NCI-H2227 (cell line): ENCODE data around the gene EIF4EBP2.
A peak's percentile ranks its signal among the peaks of the same experiment; 100 is the strongest.

Experiments
- DNase-seq: peaks from one replicate; lab custom pipeline; 2025; ENCODE audit not compliant: unreplicated experiment; lab: John Stamatoyannopoulos, UW

The EIF4EBP2 gene, protein sequence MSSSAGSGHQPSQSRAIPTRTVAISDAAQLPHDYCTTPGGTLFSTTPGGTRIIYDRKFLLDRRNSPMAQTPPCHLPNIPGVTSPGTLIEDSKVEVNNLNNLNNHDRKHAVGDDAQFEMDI

DNA sequence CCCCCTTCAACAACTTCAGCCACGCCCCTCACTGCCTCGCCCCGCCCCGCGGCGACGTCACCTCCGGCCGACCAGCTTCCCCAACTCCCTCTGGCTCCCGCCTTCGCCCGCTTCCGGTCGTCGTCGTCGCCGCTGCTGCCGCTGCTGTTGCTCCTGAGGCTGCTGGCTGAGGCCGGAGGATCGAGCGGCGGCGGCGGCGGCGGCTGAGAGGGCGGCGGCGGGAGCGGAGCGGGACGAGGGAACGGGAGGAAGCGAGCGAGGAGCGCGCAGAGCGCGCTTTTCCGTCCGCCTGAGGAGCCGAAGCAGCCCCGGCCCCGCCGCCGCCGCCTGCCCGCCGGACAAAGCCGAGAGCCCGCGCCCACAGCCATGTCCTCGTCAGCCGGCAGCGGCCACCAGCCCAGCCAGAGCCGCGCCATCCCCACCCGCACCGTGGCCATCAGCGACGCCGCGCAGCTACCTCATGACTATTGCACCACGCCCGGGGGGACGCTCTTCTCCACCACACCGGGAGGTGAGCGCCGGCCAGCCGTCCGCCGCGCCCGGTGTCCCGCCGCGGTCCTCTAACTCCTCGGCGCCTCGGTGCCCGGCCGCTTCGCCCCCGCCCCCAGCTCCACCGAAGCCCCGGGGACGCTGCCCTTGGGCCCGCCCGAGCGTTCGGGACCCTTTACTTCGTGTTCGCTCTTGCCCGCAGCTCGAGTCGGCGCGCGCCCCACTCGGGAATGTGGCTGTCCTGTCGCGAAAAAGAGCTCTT, at the start of gene EIF4EBP2:
Gene EIF4EBP2 (plus strand): TSS at position 110 of the 751 bp plus-strand sequence. CDS start 257 bp downstream, at position 367.
- DNase-seq, result peak; percentile 92

DNA sequence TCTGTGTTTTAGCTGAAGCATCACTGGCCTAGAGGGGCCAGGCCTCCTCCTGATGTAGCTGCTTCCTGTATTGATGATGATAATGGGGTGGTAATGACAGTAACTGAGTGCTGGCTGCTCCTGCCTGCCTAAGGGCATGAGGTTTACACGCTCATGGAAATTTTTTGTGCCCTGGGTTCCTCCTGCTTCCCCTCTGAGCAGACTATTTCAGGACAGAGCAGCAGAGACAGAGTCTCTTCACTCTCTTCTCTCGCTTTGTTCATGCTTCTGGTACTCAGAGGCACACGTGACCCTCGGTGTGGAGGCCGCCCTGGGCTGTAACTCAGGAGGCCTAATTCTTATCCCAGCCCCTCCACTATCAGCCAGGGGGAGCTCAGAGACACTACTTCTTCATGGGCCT, 49.4 kb upstream of the EIF4EBP2 start:
- DNase-seq, result no peak

DNA sequence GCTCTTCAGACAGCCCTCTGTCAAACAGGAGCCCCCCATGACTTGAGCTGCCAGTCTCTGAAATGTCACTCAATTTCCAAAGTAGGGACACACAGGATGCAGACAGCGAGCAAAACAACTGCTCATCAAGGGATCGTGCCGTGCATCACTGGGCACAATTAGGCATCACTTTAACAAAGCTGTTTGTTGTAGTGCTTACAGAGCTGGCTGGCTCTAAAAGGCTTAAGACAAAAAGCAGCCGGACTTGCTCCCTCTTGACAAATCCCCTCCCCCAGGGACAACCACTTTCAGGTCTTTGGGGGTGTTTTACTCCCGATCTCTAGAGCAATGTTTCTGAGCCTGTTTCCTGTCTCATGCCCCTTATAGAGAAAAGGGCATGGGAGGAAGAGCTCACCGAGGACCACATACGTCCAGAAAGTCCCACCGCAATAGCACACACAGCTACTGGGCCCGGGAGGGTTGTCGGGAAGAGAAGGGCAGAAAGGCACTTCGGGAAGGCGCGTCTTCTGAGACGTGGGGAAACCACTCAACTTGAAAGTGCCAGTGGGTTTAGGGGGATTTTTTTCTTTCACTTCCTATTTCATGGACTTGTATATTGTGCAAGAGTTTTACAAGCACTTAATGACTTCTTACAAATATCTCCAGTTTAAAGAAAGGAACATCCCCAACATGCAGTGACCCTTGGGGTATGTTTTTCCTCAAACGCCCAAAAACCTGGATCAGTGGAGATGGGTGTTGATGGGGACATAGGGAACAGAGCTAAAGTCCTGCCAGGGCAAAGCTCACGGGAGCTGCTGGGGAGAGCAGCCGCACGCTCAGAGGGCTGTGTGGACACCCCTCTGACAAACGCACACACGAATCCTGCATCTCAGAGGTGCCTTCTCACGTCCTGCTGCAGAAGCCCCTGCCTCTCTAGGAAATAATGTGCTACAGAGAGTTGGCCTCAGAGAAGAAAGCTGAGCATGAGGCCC, 48.6 kb upstream of the EIF4EBP2 start:
- no peak for DNase-seq

DNA sequence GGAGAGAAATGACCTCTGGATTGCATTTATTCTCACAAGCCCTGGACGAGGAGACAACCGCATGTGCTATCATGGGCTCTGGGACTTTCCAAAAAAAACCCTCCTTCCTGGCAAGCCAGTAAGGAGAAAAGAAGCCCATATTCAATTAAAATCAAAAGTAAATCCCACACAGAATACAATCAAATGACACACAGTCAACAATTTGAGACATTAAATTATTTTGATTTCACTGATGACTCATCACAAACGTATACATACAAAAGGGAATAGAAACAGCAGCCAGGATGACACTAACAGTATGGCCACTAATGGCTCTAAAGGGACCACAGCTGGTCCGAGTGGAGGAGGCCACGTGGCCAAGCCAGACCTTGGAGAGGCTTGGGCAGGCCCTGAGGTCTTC, 46.4 kb upstream of the EIF4EBP2 start:
- no peak for DNase-seq

DNA sequence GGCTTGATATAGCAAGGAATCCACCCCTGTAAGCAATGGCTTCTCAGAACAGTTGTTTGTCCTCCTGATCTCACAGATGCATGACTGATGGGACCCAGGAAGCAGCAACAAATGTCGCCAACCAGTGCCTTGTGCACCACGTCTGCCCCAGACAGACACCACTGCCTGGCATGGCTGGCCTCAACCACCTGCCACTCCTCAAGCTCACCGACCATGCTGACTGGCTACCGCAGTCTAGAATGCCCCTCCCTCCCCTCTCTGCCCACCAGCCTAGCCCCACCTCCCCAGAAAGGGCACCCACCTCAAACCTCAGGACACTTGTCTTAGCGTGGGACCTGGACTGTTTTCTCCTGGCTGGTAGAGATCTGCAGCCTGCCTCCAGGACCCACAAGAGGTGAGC, 45.5 kb upstream of the EIF4EBP2 start:
- no peak for DNase-seq

DNA sequence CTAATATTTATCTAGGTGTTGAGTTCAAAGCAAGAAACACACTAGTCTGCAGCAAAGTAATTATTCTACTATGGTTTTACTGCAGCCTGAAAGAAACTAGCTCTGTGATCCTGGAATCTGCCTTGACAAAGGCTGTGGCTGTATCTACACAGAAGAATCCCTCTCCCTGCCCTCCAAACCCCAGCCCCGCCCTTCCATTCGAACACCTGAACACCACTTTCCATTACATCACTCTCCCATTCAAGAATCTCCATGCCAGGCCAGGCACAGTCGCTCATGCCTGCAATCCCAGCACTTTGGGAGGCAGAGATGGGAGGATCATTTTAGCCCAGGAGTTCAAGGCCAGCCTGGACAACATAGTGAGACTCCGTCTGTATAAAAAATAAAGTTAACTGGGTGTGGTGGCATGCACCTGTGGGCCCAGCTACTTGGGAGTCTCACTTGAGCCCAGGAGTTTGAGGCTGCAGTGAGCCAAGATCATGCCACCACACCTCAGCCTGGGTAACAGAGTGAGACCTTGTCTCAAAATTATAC, 44.9 kb upstream of the EIF4EBP2 start:
- DNase-seq, result no peak

DNA sequence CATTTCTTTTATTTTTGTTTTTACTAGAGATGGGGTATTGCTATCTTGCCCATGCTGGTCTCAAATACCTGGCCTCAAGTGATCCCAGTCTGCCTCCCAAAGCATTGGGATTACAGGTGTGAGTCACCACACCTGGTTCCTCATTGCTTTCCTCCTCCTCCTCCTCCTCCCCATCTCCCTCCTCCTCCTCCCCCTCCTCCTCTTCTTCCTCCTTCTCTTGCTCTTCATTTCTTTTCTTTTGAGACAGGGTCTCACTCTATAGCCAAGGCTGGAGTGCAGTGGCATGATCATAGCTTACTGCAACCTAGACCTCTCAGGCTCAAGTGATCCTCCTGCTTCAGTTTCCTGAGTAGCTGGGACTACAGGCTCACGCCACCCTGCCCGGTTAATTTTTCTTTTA, 43.7 kb upstream of the EIF4EBP2 start:
- DNase-seq, result no peak

DNA sequence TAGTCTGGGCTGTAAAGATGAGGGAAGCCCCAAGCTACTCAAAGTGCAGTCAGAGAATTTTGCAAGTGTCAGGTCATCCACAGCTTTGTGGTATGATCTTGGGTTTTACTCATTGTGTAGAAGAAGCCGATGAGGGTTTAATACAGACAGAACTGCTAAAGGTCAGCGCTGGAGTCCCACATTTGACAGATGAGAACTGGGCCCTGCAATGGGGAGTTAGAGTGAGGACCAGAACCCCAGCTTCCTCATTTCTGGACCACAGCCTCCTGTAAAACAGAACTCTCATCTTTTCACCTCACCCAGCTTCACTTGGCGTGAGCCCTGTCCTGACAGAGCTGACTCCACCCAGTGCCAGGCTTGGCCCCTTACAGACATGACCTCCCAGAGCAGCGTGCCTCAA, 41.6 kb upstream of the EIF4EBP2 start:
- no peak for DNase-seq

DNA sequence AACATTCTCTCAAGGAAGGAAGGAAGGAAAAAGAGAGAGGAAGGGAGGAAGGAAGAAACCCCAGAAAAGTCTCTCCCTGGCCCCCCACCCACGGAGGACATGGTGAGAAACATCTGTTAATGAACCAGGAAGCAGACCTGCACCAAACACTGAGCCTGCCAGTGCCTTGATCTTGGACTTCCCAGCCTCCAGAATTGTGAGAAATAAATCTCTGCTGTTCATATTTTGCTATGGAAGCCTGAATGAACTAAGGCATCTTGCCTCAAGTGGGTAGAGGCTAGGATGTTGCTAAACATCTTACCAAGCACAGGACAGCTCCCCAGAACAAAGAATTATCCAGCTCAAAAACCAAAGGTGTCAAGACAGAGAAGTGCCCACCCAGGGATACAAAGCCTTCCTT, 40.7 kb upstream of the EIF4EBP2 start:
- DNase-seq, result no peak

DNA sequence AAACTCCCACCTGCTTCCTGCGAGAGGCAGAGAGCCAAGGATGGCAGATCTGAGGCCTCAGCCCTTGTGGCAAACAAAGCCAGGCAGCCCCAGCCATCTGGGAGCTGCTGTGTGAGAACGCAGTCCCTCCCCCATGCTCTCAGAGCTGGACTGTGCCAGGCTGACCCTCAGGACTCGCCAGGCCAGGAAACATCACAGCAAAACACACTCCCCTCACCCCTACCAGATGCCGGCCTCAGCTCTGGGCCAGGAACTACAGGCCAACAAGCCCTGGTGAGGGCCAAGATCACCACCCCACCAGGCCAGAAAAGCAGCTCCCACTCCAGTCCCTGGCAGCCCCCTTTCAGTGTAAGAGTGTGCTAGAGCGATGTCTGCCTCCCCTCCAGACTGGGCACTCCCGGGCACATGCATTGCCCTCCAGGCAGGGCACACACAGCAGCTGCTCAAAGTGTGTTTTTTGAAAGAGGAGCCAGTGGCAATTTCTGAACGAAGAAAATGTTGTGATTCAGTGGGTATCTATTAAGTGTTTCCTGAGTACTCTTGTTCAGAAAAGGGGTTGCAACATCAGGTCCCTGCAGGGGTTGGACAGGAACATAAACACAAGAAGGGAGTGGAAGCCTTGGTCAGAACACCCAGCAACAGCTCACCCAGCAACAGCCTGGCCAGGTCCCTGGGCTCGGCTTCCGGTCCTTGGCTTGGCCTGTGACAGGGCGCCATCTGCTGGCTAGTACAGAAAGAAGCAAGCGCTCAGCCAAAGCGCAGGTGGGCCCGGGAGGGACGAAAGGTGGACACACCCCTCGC, 39.8 kb upstream of the EIF4EBP2 start:
- peak; percentile 86 for DNase-seq

DNA sequence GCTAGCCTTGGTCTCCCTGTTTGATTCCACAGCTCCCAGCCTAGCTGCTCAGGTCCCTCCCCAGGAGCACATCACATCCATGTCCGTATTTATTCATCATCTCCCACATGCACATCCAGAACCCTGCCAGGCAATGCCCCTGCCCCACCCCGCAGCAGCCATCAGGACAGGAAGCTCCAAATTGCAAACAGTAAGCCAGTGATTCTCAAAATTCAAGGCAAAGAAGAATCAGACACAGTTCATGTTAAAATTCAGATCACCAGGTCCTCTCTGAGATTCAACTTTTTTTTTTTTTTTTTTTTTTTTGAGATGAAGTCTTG, 39.2 kb upstream of the EIF4EBP2 start:
- DNase-seq, result no peak

DNA sequence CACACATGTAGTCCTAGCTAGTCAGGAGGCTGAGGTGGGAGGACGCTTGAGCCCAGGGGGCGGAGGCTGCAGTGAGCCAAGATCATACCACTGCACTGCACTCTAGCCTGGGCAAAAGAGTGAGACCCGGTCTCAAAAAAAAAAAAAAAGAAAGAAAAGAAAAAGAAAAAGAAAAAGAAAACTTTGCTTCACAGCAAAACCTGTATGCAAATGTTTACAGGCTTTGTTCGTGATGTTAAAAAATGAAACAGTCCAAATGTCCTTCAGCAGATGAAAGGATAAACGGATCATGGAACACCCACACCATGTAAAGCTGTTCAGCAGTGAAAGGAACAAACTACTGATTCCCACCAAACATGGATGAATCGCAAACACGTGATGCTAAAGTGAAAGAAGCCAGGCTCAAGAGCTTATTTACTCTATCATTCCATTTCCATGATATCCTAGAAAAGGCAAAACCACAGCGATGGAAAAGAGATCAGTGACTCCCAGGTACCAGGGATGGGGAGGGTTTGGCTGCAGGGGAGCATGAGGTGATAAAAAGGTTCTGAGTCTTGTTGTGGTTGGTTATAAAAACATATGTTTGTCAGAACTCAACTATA, 36.6 kb upstream of the EIF4EBP2 start:
- DNase-seq, result no peak

DNA sequence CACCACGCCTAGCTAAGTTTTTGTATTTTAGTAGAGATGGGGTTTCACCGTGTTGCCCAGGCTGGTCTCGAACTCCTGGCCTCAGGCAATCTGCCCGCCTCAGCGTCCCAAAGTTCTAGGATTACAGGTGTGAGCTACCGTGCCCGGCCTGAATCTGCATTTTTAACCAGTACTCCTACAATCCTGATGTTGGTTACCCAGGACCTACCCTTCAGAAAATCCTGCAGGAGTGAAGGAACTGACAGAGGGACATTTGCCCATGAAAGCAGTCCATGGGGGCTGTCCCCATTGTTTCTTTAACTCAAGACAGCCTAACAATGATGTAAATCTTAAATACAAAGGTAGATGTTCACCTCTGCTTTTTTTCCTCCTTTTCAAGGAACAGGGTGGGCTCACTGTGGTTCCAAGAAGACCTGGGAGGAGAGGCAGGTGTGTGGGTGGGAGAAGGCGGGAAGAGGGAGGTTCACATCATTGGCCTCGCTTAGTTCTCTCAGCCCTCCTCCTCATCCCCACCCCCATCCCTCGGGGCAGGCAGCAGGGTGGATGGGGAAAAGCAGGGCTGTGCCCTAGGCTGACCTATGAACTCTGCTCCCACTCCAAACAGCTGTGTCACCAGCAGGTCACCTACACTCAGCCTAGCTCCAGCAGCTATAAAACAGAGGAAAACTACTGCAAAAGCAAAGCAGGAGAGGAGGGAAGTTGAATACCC, 35.0 kb upstream of the EIF4EBP2 start:
- DNase-seq, result no peak

DNA sequence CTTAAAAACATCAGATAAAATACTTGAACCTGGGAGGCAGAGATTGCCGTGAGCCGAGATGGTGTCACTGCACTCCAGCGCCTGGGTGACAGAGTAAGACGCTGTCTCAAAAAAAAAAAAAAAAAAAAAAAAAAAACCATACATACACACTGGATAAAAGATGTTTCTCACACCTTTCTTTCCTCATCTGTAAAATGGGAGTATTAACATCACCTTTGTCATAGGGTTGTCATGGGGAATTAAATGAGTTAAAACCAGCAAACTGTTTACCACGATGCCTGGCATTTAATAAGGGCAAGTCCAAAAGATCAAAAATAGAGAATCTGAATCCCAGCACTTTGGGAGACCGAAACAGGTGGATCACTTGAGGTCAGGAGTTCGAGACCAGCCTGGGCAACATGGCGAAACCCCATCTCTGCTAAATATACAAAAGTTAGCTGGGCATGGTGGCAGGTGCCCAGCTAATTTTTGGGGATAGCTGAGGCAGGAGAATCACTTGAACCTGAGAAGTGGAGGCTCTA, 34.4 kb upstream of the EIF4EBP2 start:
- no peak for DNase-seq

DNA sequence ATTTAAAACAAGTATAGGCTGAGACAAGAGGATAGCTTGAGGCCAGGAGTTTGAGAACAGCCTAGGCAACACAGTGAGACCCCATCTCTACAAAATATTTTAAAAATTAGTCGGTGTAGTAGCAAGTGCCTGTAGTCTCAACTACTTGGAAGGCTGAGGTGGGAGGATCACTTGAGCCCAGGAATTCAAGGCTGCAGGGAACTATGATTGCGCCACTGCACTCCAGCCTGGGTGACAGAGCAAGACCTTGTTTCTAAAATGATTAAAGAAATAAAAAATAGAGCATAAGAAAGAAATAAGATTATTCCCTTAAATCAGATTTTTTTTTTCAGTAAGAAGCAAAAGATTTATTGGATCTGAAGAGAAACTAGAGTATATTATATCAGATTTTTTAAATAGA, 33.2 kb upstream of the EIF4EBP2 start:
- no peak for DNase-seq

DNA sequence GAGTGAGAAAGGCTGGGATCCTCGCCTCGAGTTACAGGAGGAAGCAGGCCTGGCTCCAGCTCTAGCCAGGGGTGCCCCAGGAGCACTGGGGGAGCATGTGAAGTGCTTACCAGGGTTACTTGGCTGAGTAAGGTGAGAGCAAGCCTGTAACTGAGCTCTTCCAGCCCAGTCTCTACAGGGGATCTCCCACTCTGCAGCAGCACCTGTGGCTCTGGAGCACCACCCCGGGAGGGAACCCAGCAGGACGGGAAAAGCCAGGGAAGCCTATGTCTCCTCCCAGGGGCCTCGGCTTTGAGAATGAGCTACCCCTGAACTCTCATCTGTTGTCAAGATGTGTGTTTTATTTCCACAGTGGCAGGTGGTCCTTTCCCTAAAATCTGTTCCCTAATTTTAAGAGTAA, 32.1 kb upstream of the EIF4EBP2 start:
- no peak for DNase-seq

DNA sequence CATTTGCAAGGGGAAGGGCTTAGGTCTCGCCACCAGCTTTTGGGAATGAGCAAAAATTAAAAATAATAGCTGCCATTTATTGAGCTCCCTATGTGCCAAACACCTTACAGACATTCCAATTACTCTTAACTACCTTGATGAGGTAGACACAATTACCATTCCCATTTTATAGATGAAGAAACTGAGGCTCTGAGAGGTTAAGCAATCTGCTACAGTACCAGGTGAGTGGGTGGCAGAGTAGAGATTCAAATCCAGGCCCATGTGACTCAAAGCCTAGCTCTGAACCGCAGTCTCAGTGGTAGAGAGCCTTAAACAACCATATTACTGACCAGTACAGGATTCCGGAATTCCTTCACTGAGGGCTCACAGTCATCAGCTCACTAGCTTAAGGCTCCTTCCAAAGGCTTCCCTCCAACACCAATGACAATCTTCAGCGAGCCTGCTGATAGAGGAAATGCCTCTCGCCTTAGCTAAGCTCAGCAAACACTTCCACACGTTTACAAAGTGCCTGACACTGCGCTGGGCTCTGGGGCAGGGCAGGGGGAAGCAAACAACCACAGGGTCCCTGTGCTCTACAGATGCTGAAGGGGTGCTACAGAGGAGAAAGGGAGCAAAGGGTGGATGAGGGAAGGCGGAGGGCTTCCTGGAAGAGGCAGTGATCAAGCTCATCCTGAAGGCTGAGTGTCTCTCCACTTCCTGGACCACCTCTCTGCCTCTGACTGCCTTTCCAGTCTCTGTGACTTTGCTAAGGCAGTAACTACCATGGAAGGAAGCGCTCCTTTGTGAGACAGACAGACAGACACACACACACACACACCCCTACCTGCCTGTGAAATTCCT, 28.9 kb upstream of the EIF4EBP2 start:
- DNase-seq, result no peak

DNA sequence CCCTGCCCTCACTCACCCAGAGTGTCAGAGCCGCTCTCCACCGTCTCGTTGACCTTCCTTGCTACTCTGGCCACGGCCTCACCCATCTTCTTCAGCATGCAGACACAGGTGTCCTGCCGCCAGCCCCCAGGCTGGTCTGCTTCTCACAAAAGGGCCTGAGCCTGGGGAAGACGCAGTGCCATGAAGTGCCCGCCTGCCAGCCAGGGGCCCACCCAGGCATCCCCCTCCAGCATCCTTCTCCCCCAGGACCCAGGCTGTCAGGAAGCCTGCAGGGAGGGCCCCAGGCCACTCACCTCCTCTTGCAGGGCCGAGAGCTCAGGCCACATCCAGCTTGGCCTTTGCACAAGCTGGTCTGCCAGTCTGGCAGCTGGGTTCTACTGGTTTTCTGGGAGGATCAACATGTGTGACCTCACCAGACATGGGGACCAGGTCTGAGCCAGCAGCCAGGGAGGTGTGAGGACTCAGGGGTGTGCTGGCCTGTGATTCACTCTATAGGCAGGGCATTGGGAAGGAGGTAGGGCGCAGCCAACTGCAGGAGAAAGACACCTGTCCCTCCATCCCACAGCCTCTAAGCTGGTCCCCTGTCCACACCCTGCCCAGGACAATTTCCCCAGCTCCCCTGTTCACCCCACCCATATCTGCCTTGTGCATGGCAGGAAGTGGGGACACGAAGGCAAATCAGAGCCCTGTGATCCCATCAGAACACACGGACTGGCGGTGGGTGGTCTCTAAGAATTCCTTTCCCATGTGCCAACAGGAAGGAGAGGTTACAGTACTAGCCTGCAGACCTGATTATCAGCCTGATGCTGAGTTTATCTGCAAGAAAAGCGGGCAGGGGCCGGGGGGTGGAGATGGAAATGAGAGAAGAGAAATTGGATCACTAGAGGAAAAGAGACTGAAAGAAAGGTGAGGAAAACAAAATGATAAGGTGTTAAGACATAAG, 27.2 kb upstream of the EIF4EBP2 start:
- no peak for DNase-seq
